ENCODE measurements around the gene LPAR1.
"Not testable (repeated sequence)": the region's sequence is repeated elsewhere in the genome, so short reads cannot be mapped to it uniquely, and the experiment has no call there.

Gene LPAR1

DNA sequence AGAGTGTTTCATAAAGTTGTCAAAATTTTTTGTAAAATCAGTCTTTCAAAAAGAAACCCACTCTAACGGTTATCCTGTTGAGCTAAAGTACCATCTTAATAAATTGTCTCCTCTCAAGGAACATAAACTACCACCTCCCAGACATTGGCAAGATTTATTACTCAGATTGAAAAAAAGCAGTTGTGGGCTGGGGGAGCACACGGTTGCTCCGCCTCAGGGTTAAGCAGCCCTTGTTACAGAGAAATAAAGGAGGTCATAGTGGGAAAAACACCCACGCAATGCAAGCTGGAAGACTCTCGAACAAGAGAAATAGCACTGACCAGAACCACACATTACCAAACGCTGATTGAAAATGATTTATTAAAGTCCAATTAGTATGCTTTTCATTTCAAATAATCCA is 165.3 kb downstream of the LPAR1 start:
- no peak for DNase-seq (ENCODE audit: low spot score)

DNA sequence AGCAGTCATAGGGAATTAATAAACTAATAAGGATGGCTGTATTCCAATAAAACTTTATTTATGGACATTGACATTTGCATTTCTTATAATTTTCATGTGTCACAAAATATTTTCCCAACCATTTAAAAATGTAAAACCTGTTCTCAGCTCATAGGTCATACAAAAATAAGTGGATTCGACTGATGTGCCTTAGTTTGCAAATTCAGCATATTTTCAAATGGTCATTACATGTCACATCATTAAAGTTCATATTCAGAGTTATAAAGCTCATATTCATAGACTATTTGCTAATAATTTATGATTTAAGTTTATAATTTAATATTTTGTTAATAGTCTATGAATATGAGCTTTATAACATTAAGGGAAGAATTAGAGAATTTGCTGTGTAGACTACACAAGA is 166.5 kb downstream of the LPAR1 start:
- DNase-seq (ENCODE audit: low spot score), result no peak

GRCh38 chr9:110869931-110870330 is 168.3 kb downstream of the LPAR1 start:
- DNase-seq (ENCODE audit: low spot score), result no peak

DNA sequence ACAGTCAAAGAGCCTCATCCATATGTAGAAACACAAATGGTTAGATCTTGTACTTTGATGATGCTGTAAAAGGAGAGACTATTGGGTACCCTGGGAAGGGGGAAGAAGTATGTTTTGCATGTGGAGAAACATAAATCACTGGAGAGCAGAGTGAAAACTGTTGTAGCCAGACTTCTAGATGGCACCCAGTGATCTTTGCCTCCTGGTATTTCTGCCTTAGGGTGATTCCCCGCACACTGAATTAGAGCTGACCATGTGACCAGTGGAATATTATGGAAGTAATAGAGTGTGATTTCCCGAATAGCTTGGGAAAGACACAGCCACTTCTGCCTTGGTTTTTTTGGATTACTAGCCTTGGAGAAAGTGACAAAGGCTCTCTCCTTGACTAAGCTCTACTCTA is 174.3 kb downstream of the LPAR1 start:
- DNase-seq (ENCODE audit: low spot score), result no peak

DNA sequence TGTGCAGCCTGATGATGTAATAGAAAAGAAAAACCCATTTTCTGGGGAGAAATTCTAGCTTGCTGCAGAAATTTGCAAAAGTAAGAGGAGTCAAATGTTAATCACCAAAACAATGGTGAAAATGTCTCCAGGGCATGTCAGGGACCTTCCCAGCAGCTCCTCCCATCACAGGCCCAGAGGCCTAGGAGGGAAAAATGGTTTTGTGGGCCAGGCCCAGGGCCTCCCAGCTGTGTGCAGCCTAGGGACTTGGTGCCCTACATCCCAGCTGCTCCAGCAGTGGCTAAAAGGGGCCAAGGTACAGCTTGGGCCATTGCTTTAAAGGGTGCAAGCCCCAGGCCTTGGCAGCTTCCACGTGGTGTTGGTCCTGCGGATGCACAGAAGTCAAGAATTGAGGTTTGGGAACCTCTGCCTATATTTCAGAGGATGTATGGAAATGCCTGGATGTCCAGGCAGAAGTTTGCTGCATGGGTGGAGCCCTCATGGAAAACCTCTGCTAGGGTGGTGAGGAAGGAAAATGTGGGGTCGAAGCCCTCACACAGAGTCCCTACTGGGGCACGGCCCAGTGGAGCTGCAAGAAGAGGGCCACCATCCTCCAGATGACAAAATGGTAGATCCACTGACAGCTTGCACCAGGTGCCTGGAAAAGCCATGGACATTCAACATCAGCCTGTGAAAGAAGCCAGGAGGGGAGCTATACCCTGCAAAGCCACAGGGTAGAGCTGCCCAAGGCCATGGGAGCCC is 176.7 kb downstream of the LPAR1 start:
- DNase-seq (ENCODE audit: low spot score), result not testable (repeated sequence)

DNA sequence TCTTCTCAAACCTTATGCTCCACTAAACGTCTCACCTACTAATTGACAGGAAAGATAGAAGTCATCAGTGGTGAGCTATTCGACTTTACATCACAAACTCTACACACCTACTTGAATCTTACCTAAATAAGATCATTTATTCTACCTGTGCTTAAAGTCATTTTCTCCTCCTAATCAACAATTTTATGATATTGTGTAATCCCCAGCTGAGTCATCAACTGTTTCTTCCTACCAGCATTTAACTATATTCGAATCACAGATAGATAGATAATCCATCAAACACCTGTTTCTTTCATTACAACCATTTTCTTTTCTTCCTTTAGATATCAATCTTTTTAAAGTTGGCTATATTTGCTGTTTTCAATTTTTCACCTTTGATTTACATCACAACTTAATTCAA is 181.5 kb downstream of the LPAR1 start:
- no peak for DNase-seq (ENCODE audit: low spot score)

GRCh38 chr9:110850401-110851135 is 187.7 kb downstream of the LPAR1 start:
- DNase-seq (ENCODE audit: low spot score), result peak; percentile 35

- no peak for DNase-seq (ENCODE audit: low spot score)
Observed at GRCh38 chr9:110847671-110848070, 190.6 kb downstream of the LPAR1 start.

DNA sequence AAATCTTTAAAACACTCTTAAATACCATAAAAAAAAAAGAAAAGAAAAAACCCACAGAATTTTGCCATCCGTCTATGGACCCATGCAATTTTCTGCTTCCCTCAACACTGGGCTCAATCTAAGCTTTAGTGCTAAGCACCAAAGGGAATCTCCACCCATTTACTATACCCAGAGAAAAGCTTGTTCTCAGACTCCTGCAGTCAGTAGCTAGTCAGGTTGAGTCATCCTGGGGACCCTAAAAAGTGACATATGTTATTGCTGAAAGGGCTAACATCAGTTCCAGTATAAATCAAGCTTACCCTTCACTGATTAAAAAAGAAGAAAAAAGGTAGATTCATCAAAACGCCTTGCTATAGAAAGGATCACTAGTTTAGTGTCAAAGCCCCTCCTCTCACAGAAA is 192.1 kb downstream of the LPAR1 start:
- no peak for DNase-seq (ENCODE audit: low spot score)

DNA sequence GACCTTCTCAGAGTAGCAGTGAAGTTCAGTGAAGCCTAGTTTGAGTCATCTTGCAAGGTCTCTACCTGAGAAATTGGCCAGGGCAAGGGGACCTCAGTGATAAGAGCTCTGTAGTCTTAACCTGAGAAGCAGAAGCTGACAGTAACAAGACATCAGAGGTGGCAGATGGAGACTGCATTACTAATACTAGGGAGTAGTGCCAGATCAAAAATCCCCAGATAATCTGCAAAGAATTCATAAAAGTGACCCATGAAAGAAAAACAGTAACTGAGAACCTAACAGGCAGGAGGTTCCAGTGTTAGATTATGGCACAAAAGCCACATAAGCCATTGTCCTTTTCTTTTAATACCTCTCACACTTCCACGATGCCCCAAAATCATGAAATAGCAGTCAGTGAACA is 194.1 kb downstream of the LPAR1 start:
- no peak for DNase-seq (ENCODE audit: low spot score)

DNA sequence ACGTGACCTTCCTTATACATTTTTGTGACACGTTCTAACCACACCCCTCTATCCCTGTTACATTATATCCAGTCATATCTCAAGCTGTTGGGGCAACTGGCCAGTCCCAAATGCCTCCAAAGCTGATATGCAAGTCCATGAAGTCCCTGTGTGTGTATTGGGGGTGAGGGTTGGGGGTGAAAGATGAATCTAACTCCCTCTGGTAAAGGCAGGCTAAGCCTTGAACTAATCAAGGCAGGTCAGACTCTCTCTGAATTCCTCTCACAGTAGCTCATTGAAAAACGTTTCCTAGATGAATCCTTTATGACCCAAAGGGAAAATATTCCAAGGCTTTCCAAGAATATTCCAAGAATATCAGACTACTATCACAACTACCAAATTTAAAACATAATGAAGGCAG is 195.3 kb downstream of the LPAR1 start:
- no peak for DNase-seq (ENCODE audit: low spot score)

DNA sequence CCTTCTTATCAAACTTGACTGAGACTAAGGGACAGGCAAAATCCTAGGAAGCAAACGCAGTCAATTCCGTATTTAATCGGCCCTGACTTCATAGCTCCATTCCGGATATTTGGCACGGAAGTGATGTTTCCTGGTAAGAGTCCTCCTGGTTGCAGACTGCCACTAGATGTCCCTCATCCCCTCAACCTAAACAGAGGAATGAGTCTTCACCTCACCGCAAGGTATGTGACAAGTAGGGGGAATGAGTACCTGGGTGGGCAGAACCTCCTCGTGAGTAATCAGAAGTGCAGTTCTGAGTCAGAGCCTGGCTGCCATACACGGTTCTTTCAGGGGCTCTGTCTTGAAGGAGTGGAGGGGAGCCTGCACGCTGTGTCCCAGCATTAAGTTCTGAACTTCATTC is 196.1 kb downstream of the LPAR1 start:
- DNase-seq (ENCODE audit: low spot score), result no peak

DNA sequence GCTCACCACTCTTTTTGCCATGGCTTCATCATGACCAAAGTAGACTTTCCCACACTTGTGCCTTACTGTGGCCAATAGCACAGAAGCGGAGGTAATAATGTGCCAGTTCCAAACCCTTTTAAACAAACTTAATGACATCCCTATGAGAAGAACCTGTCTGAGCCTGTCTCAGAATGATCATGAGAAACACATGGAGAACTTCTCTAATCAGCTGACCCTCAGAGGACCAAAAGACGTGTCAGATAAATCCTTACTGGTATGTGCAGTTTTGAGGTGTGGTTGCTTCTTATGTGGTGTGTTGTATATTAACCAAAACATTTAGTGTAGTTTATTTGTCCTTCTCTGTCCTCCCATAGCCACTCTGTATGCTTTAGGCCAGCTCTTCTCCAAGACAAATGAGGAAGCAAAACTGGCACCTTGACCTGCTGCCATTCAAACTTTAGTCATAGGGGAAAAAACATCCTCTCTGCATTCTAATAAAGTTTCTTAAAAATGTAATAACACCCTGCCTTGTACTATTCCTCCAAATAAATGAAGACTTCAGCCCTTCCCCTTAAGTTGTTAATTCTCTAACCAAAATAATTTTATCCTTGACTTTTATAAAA is 200.8 kb downstream of the LPAR1 start:
- no peak for DNase-seq (ENCODE audit: low spot score)

GRCh38 chr9:110835859-110836271 is 202.4 kb downstream of the LPAR1 start:
- DNase-seq (ENCODE audit: low spot score), result no peak

- no peak for DNase-seq (ENCODE audit: low spot score)
Observed at GRCh38 chr9:110835404-110835803, 202.9 kb downstream of the LPAR1 start.

DNA sequence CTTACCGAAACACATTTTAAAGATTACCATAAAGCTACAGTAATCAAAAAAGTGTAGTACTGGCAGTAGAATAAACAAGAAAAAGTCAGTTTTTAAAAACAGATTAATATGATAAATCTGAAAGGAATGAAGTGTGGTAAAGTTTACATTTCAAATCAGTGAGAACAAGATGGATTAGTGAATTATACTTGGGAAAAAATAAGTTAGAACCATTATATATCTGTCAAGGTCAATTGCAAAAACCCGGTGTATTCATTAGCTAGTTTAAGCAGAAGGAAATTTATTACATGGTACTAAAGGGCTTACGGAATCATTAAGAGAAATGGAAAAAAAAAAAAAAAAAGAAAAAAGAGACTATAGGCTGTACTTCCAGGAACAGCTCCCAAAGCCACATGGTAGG is 205.3 kb downstream of the LPAR1 start:
- DNase-seq (ENCODE audit: low spot score), result no peak

- no peak for DNase-seq (ENCODE audit: low spot score)
Observed at GRCh38 chr9:110830495-110830894, 207.8 kb downstream of the LPAR1 start.

DNA sequence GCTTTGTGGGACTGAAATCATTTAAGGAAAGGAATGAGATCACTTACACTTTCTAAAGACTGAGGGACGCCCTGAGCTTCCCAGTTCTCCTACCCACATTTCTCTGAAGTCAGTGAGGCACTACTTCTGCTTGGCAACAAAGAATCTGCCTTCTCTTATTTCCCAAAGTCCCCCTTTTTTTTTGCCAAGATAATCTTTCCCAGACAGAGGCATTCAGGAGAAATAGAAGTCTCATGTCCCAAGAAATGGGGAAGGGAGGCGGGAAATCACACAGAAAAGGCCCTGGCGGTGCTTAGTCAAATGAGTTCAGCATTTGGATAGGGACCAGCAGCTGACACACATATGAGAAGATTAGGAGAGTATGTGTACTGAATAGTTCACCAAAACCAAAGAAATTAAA is 210.0 kb downstream of the LPAR1 start:
- no peak for DNase-seq (ENCODE audit: low spot score)

DNA sequence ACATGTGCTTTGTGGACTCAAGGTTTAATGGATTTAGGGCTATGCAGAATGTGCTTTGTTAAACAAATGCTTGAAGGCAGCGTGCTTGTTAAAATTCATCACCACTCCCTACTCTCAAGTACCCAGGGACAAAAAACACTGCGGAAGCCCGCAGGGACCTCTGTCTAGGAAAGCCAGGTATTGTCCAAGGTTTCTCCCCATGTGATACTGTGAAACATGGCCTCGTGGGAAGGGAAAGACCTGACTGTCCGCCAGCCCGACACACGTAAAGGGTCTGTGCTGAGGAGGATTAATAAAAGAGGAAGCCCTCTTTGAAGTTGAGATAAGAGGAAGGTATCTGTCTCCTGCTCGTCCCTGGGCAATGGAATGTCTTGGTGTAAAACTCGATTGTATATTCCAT is 211.9 kb downstream of the LPAR1 start:
- DNase-seq (ENCODE audit: low spot score), result not testable (repeated sequence)

GRCh38 chr9:110825950-110826349 is 212.3 kb downstream of the LPAR1 start:
- DNase-seq (ENCODE audit: low spot score), result no peak

GRCh38 chr9:110825129-110825528 is 213.1 kb downstream of the LPAR1 start:
- DNase-seq (ENCODE audit: low spot score), result not testable (repeated sequence)

Data from RKO (cell line).